ENCODE results near the gene NRL.
A peak's percentile ranks its signal among the peaks of the same experiment; 100 is the strongest.

NRL gene

GRCh38 chr14:24065408-24065807 is 49.3 kb downstream of the NRL start:
- no peak for DNase-seq

- no peak for DNase-seq
Measured at GRCh38 chr14:24064856-24065255, 49.9 kb downstream of the NRL start.

DNA sequence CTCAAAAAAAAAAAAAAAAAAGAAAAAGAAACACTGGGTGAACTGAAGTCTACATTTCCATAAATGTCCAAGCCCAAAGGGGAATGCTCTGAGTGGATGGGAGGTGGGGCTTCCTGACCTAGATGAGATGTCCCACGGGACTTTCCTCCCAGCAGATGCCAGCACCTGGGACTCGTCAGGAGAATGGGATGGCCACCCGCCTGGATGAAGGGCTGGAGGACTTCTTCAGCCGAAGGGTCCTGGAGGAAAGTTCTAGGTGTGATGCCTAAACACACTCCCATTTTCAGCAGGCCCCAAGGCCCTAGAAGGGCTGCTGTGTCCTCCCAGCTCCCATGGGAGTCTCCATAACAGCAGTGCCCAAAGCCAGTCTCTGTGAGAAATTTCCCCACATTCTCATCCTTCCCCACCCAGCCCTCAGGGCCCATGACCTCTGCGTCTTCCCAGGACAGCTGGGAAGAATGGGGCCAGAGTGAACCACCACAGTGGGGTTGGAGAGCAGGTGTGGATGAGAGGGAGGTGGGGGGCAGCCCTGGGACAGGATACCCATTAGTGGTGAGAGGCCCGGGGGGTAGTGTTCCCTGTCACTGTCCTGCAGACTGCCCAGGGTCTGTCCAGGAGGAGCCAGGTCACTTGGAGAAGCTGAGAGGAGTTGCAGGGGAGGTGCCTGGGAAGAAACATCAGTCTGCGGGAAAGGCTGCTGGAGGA is 50.5 kb downstream of the NRL start:
- no peak for DNase-seq

- DNase-seq, result no peak
Measured at GRCh38 chr14:24063263-24063836, 51.4 kb downstream of the NRL start.

DNA sequence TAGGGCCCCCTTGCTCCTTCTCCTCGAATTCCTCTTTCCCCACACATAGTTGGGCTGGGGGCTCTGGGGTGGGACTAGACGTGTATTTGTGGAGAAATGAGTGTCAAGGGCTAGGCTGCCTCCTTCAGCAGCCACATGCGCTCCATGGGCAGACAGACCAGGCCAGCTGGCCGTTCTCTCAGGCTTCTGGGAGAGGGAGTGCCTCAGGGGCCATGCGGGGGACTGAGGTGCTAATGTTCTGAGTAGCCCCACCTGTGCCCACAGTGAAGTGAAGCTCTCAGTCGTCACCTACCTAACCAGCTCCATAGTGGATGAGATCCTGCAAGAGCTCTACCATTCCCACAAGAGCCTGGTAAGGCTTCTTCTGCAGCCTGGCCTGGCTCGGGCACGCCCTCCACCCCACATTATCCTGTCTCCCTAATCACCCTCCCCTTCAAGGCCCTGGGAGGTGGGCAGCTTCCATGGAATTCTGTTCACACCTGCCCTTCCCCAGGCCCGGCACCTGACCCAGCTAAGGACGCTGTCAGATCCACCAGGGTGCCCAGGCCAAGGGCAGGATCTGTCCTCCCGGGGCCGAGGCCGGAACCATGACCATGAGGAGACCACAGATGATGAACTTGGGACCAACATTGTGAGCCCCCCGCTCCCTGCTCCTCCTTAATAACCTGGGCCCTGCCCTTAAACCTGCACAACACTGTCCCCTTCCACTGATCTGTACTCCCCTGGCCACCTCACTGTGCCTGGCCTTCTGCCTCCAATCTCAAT is 52.4 kb downstream of the NRL start:
- no peak for DNase-seq

DNA sequence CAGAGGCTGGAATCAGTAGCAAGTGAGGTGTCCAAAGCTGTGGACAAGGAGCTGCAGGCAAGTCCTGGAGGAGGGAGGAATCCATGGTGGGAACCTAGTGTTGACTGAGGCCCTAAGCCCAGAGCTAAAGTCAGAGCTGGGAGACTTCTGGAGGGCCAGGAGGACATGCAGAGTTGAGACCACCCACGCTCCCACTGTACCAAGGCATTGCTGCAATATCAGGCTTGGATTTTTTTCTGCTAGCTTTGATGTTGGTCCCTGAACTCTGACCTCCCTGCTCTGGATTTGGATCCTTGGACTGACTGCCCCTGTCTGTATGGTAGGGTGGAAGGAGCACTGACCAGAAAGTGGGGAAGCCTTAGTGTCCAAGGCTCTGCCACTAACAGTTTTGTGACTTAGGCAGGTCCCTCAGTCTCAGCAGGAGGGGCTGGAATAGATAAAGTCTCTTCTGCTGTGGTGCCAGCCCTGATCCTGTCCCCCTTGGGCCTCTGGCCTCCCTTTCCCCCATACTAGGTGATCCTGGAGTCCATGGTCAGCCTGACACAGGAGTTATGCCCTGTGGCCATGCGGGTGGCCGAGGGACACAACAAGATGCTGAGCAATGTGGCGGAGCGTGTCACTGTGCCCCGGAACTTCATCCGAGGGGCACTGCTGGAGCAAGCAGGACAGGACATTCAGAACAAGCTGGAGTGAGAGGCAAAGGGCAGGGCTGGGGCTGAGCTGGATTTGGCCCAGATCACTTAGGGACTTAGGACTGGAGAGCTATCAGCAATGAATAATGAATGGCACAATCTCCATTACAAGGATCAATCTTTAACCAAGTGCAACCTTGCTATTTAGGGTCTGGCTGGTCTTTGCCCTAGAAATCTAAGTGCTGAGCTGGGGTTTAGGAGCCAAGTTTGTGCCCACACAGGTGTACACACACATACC is 53.5 kb downstream of the NRL start:
- no peak for DNase-seq

DNA sequence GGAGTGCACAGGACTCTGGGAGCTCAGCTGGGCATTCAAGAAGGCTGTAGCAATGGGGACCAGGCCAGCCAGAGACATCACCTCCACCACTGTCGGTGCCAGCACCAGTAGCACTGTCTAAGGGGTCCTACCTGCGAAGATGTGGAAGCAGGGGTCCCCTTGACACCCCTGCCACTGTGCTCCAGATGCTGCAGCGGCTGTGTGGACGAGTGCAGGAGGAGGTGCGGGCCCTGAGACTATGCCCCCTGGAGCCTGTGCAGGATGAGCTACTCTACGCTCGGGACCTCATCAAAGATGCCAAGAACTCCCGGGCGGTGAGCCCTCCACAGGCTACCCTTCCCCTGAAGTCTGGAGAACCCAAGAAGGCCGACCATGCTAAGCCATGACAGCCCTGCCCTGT is 54.3 kb downstream of the NRL start:
- no peak for DNase-seq

DNA sequence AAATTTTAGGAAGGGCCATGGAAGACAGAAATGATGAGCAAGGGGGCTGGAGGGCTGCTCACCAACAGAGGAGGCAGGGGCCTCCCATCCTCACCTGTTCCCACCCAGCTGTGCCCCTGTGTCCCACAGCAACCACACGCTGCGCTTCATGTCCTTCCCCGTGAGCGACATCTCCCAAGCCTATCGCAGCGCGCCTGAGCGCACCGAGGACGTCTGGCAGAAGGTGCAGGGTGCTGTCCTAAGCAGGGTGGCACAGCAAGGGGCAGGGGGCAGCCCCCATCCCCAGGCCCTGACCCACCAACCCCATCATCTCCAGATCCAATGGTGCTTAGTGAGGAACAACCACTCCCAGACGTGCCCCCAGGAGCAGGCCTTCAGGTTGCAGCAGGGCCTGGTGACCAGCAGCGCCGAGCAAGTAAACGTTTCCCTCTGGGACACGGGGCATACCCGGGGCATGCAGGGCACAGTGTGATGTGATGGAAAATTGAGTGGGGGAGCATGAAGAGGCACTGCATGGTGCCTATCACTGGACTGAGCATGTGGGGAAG is 54.8 kb downstream of the NRL start:
- DNase-seq, result no peak

- DNase-seq, result no peak
Measured at GRCh38 chr14:24058951-24059475, 55.7 kb downstream of the NRL start.

GRCh38 chr14:24058260-24058950 is 56.3 kb downstream of the NRL start:
- peak; percentile 81 for DNase-seq

- no peak for DNase-seq
Measured at GRCh38 chr14:24057867-24058259, 56.9 kb downstream of the NRL start.

DNA sequence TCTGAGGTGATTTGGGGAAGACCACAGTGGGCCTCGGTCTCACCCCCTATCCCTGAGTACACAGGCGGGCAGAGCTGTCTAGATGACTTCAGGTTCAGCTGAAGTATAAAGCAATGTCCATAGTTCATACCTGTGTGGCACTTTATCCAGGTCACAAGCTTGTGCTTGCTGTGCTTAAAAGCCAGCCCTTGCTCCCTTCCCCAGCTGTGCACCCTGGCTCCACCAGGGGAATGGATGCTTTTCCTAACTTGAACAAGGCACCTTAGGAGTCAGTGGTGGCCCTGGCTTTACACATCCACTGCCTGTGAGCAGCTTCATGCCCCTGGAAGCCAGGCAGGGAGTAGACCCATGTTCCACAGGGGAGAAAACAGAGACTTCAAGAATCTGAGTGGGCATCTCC is 57.5 kb downstream of the NRL start:
- DNase-seq, result no peak

DNA sequence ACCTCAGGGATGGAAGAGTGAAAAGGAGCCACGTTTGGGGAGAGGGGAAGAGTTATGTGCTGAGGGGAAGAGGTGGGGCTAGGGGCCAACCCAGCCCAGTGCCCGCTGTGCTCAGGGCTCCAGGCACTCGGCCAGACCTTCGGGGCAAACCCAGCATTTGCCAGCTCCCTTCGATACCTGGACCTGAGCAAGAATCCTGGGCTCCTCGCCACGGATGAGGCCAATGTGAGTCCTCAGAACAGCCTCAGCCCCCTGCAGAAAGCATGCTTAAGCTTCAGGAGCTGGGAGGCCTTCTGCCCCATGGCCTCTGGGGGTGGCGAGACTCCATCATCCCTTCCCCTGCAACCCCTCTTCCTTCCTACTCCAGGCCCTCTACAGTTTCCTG is 58.0 kb downstream of the NRL start:
- DNase-seq, result no peak

DNA sequence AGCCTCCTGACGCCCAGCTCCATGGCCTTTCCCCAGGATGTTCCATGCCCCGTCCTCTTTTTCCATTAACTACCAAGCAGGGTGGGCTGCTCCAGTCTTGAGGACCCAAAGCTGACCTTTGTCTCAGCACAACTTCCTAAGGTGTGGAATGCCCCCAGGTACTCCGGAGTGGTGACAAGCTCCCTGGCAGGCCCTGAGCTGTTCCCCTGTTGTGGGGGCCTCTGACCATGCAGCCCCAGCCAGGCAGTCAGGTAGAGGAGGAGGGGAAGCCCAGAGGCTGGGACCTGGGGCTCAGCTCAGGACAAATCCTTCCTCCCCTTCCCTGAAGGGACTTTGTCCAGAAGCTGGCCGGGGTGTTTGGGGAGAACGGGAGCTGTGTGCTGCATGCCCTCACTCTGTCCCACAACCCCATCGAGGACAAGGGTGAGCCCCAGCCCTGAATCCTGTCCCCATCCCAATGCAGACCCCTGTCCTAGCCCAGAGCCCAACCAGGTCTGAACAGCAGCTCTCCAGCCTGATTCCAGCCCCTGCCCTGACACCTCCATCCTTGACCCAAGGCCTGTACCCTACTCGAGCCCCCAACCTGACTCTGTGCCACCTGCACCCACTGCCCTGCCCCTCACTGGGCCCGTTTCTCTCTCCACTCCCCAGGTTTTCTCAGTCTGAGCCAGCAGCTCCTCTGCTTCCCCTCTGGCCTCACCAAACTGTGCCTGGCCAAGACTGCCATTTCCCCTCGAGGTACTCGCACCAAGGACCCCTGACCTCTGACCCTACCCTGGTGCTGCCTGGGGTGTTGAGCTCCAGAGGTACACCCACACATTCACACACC is 58.6 kb downstream of the NRL start:
- no peak for DNase-seq

GRCh38 chr14:24054646-24055045 is 60.1 kb downstream of the NRL start:
- no peak for DNase-seq

GRCh38 chr14:24054324-24054641 is 60.5 kb downstream of the NRL start:
- no peak for DNase-seq

- DNase-seq, result no peak
Measured at GRCh38 chr14:24053548-24054323, 61.0 kb downstream of the NRL start.

GRCh38 chr14:24052656-24053547 is 61.8 kb downstream of the NRL start:
- peak; percentile 47 for DNase-seq

Measured in CD4-positive, alpha-beta T cell treated with Interleukin-17A for 4 hours (primary cell).